CD8-positive, alpha-beta memory T cell (primary cell): ENCODE results near the gene TNFRSF11A. TPM values are rescaled to one million over a fixed set of nuclear protein-coding genes. Genes with fewer than 3 reads are reported as not detected.

Source experiments
- CTCF ChIA-PET: fragments of 350-600 bp; sonication (Branson Sonifier 250); formaldehyde crosslinking; loops from one replicate; lab custom pipeline; 2021; ENCODE audit warnings: antibody characterized with exemption; lab: Charles Lee
- POLR2A ChIA-PET: fragments of 350-600 bp; sonication (Branson Sonifier 250); formaldehyde crosslinking; loops from one replicate; lab custom pipeline; 2021; ENCODE audit warnings: antibody characterized with exemption; lab: Charles Lee
- DNase-seq, 5 donors: peaks; one replicate each; pipeline versions ENCODE4 v3.0.0 to v3.0.0-alpha.2; 2020 to 2022; ENCODE audit warnings: mixed read lengths in 1 of 5
- H3K27ac ChIP-seq: one replicate; pipeline ENCODE4 v1.7.0; 2013; ENCODE audit warnings: low read depth, mild to moderate bottlenecking, low read length, moderate library complexity
- H3K27me3 ChIP-seq: 2 replicates; pipeline ENCODE4 v1.7.0; 2013; ENCODE audit warnings: low read length, mild to moderate bottlenecking; ENCODE audit not compliant: insufficient read depth, poor library complexity, severe bottlenecking
- H3K36me3 ChIP-seq: 2 replicates; pipeline ENCODE4 v1.7.0; 2013; ENCODE audit warnings: mild to moderate bottlenecking, low read length, moderate library complexity; ENCODE audit not compliant: insufficient read depth
- H3K4me1 ChIP-seq: 2 replicates; pipeline ENCODE4 v1.7.0; 2013; ENCODE audit warnings: mild to moderate bottlenecking, low read length, moderate library complexity; ENCODE audit not compliant: insufficient read depth
- H3K4me3 ChIP-seq: 2 replicates; pipeline ENCODE4 v1.7.0; 2013; ENCODE audit warnings: mild to moderate bottlenecking, low read length
- H3K9me3 ChIP-seq: 2 replicates; pipeline ENCODE4 v1.7.0; 2013; ENCODE audit warnings: mild to moderate bottlenecking, low read length
- H3K27ac Mint-ChIP-seq, 8 donors: one replicate each; pipeline ENCODE4 v1.8.0; 2020 to 2021; ENCODE audit warnings: mixed read lengths in 8 of 8, mild to moderate bottlenecking in 6 of 8, inconsistent platforms in 3 of 8, moderate library complexity in 3 of 8
- H3K27me3 Mint-ChIP-seq, 2 donors: one replicate each; pipeline ENCODE4 v1.8.0; 2020 to 2021; ENCODE audit warnings: mixed read lengths in 2 of 2, mild to moderate bottlenecking in 1 of 2, moderate library complexity in 1 of 2
- H3K36me3 Mint-ChIP-seq, 3 donors: one replicate each; pipeline ENCODE4 v1.8.0; 2020 to 2021; ENCODE audit warnings: mixed read lengths in 3 of 3, inconsistent platforms in 1 of 3, mild to moderate bottlenecking in 1 of 3
- H3K4me1 Mint-ChIP-seq, 3 donors: one replicate each; pipeline ENCODE4 v1.8.0; 2020 to 2021; ENCODE audit warnings: mixed read lengths in 3 of 3, inconsistent platforms in 1 of 3, mild to moderate bottlenecking in 1 of 3
- H3K4me3 Mint-ChIP-seq, 7 donors: one replicate each; pipeline ENCODE4 v1.8.0; 2020 to 2021; ENCODE audit warnings: mixed read lengths in 7 of 7, mild to moderate bottlenecking in 6 of 7, moderate library complexity in 4 of 7, inconsistent platforms in 2 of 7
- H3K9me3 Mint-ChIP-seq, 5 donors: one replicate each; pipeline ENCODE4 v1.8.0; 2020 to 2022; ENCODE audit warnings: mixed read lengths in 5 of 5, mild to moderate bottlenecking in 3 of 5, moderate library complexity in 2 of 5, inconsistent platforms in 1 of 5
- polyA plus RNA-seq: library from polyadenylated mRNA; unstranded; fragments of 300-500 nt; fragmentation: Illumina TruSeq; gene quantifications from one replicate; pipeline ENCODE4 v1.2.3, GENCODE V29; 2021
- total RNA-seq, 2 experiments: library from RNA; stranded (reverse); gene quantifications; one replicate each; pipeline ENCODE4 v1.2.3, GENCODE V29; 2021

Gene TNFRSF11A
- 1 to 10 TPM; 2.5 to 3.1 TPM for total RNA-seq
- polyA plus RNA-seq, result 0.12 TPM

- H3K9me3 Mint-ChIP-seq, result no peaks in the 10 kb centered on the region
- peak within 1 kb of the TSS in 6 of 8 donors; percentile 2 to 85 (median 49) for H3K27ac Mint-ChIP-seq
- CTCF ChIA-PET, result interaction anchor here (0.9 kb wide), 1 partner anchor 259 kb away, joined by 3 read pairs; no protein-coding TSS in a partner anchor
- H3K4me1 Mint-ChIP-seq, result peaks cover 23 to 36% (median 32%) of the 10 kb centered on the region in 3 donors
- H3K27me3 Mint-ChIP-seq, result peaks cover 55 to 82% of the 10 kb centered on the region in 2 donors
- DNase-seq, result peak; percentile 22 to 59 (median 46)
- H3K27me3 ChIP-seq, result peaks cover 35% of the 10 kb centered on the region
- no peaks in the 10 kb centered on the region for H3K36me3 ChIP-seq
- no peaks in the 10 kb centered on the region for H3K9me3 ChIP-seq
- H3K36me3 Mint-ChIP-seq, result no peaks in the 10 kb centered on the region
- H3K4me1 ChIP-seq, result peaks cover 13% of the 10 kb centered on the region
- H3K4me3 Mint-ChIP-seq, result peak within 1 kb of the TSS; percentile 67 to 87 (median 82)
- H3K4me3 ChIP-seq, result peak within 1 kb of the TSS; percentile 56
- POLR2A ChIA-PET, result no interaction called here
- H3K27ac ChIP-seq, result no peak within 1 kb of the TSS
Measured at GRCh38 chr18:62324917-62325805, at the start of gene TNFRSF11A. Gene TNFRSF11A (plus strand): TSS chr18:62325310. CDS start chr18:62325353, 43 bp downstream.

GRCh38 chr18:62277045-62277444 lies 48.1 kb upstream of the TNFRSF11A start:
- Mint-ChIP-seq H3K9me3 (no peaks in the 10 kb centered on the region), H3K4me1 (peaks cover 5 to 9% (median 9%) of the 10 kb centered on the region in 3 donors), H3K36me3 (peaks cover 0 to 60% (median 14%) of the 10 kb centered on the region in 3 donors), H3K27ac (peak overlapping the region in 4 of 8 donors; percentile 6 to 86 (median 26)), H3K27me3 (no peaks in the 10 kb centered on the region), H3K4me3 (no peak overlapping the region)
- Histone ChIP-seq H3K4me3 (no peak overlapping the region), H3K27ac (no peak overlapping the region), H3K4me1 (no peaks in the 10 kb centered on the region), H3K9me3 (no peaks in the 10 kb centered on the region), H3K27me3 (no peaks in the 10 kb centered on the region), H3K36me3 (peaks cover 20% of the 10 kb centered on the region)
- ChIA-PET POLR2A (no interaction called here), CTCF (no interaction called here)
- no peak for DNase-seq

- Histone ChIP-seq H3K27ac (no peak overlapping the region), H3K27me3 (no peaks in the 10 kb centered on the region), H3K4me3 (no peak overlapping the region), H3K4me1 (no peaks in the 10 kb centered on the region), H3K36me3 (peaks cover 23% of the 10 kb centered on the region), H3K9me3 (no peaks in the 10 kb centered on the region)
- Mint-ChIP-seq H3K9me3 (no peaks in the 10 kb centered on the region), H3K27me3 (no peaks in the 10 kb centered on the region), H3K4me3 (no peak overlapping the region), H3K36me3 (peaks cover 9 to 76% (median 16%) of the 10 kb centered on the region in 3 donors), H3K27ac (peak overlapping the region in 1 of 8 donors; percentile 80), H3K4me1 (peaks cover 4 to 9% (median 8%) of the 10 kb centered on the region in 3 donors)
- POLR2A ChIA-PET, result no interaction called here
- CTCF ChIA-PET, result no interaction called here
- no peak for DNase-seq
Measured at GRCh38 chr18:62279561-62279960, 45.5 kb upstream of the TNFRSF11A start.

- ChIA-PET CTCF (no interaction called here), POLR2A (no interaction called here)
- Histone ChIP-seq H3K27me3 (no peaks in the 10 kb centered on the region), H3K4me1 (no peaks in the 10 kb centered on the region), H3K4me3 (no peak overlapping the region), H3K27ac (no peak overlapping the region), H3K36me3 (peaks cover 23% of the 10 kb centered on the region), H3K9me3 (no peaks in the 10 kb centered on the region)
- H3K4me1 Mint-ChIP-seq, result peaks cover 4 to 9% (median 8%) of the 10 kb centered on the region in 3 donors
- H3K9me3 Mint-ChIP-seq, result no peaks in the 10 kb centered on the region
- H3K4me3 Mint-ChIP-seq, result no peak overlapping the region
- DNase-seq, result no peak
- no peaks in the 10 kb centered on the region for H3K27me3 Mint-ChIP-seq
- no peak overlapping the region for H3K27ac Mint-ChIP-seq
- peaks cover 9 to 76% (median 14%) of the 10 kb centered on the region in 3 donors for H3K36me3 Mint-ChIP-seq
Measured at GRCh38 chr18:62280058-62280457, 45.1 kb upstream of the TNFRSF11A start.

GRCh38 chr18:62280786-62281185 lies 44.3 kb upstream of the TNFRSF11A start:
- H3K27ac Mint-ChIP-seq, result peak overlapping the region in 1 of 8 donors; percentile 41
- CTCF ChIA-PET, result no interaction called here

GRCh38 chr18:62281684-62282083 lies 43.4 kb upstream of the TNFRSF11A start:
- Mint-ChIP-seq H3K9me3 (no peaks in the 10 kb centered on the region), H3K27ac (no peak overlapping the region), H3K36me3 (peaks cover 13 to 78% (median 17%) of the 10 kb centered on the region in 3 donors), H3K4me1 (peaks cover 7 to 8% (median 7%) of the 10 kb centered on the region in 3 donors), H3K27me3 (no peaks in the 10 kb centered on the region), H3K4me3 (no peak overlapping the region)
- ChIA-PET CTCF (no interaction called here), POLR2A (no interaction called here)
- no peak for DNase-seq
- Histone ChIP-seq H3K4me3 (no peak overlapping the region), H3K9me3 (no peaks in the 10 kb centered on the region), H3K4me1 (no peaks in the 10 kb centered on the region), H3K36me3 (peaks cover 23% of the 10 kb centered on the region), H3K27me3 (no peaks in the 10 kb centered on the region), H3K27ac (no peak overlapping the region)

More at GRCh38 chr18:62280786-62281185, 44.3 kb upstream of the TNFRSF11A start:
- H3K9me3 Mint-ChIP-seq, result no peaks in the 10 kb centered on the region
- H3K4me1 Mint-ChIP-seq, result peaks cover 8 to 9% (median 8%) of the 10 kb centered on the region in 3 donors
- H3K4me3 Mint-ChIP-seq, result no peak overlapping the region
- H3K4me1 ChIP-seq, result no peaks in the 10 kb centered on the region
- no peaks in the 10 kb centered on the region for H3K27me3 Mint-ChIP-seq
- H3K36me3 Mint-ChIP-seq, result peaks cover 13 to 78% (median 17%) of the 10 kb centered on the region in 3 donors
- no peak overlapping the region for H3K4me3 ChIP-seq
- DNase-seq, result no peak
- POLR2A ChIA-PET, result no interaction called here
- no peaks in the 10 kb centered on the region for H3K9me3 ChIP-seq
- peaks cover 23% of the 10 kb centered on the region for H3K36me3 ChIP-seq
- no peaks in the 10 kb centered on the region for H3K27me3 ChIP-seq
- H3K27ac ChIP-seq, result no peak overlapping the region

GRCh38 chr18:62282188-62282629 lies 42.9 kb upstream of the TNFRSF11A start:
- Mint-ChIP-seq H3K4me1 (peaks cover 5 to 7% (median 5%) of the 10 kb centered on the region in 3 donors), H3K27ac (no peak overlapping the region)
- CTCF ChIA-PET, result no interaction called here

GRCh38 chr18:62284637-62285036 lies 40.5 kb upstream of the TNFRSF11A start:
- Histone ChIP-seq H3K4me3 (no peak overlapping the region), H3K9me3 (no peaks in the 10 kb centered on the region), H3K4me1 (no peaks in the 10 kb centered on the region), H3K36me3 (peaks cover 24% of the 10 kb centered on the region), H3K27ac (no peak overlapping the region), H3K27me3 (no peaks in the 10 kb centered on the region)
- no peak for DNase-seq
- Mint-ChIP-seq H3K4me3 (no peak overlapping the region), H3K4me1 (peaks cover 1 to 7% (median 3%) of the 10 kb centered on the region in 3 donors), H3K27me3 (no peaks in the 10 kb centered on the region), H3K36me3 (peaks cover 13 to 84% (median 13%) of the 10 kb centered on the region in 3 donors), H3K27ac (peak overlapping the region in 2 of 8 donors; percentile 6 to 31), H3K9me3 (no peaks in the 10 kb centered on the region)
- ChIA-PET CTCF (no interaction called here), POLR2A (no interaction called here)

More at GRCh38 chr18:62282188-62282629, 42.9 kb upstream of the TNFRSF11A start:
- H3K27me3 Mint-ChIP-seq, result no peaks in the 10 kb centered on the region
- H3K4me1 ChIP-seq, result no peaks in the 10 kb centered on the region
- H3K27me3 ChIP-seq, result no peaks in the 10 kb centered on the region
- no peak overlapping the region for H3K4me3 Mint-ChIP-seq
- H3K27ac ChIP-seq, result no peak overlapping the region
- peaks cover 23% of the 10 kb centered on the region for H3K36me3 ChIP-seq
- POLR2A ChIA-PET, result no interaction called here
- H3K9me3 ChIP-seq, result no peaks in the 10 kb centered on the region
- no peaks in the 10 kb centered on the region for H3K9me3 Mint-ChIP-seq
- H3K36me3 Mint-ChIP-seq, result peaks cover 13 to 77% (median 14%) of the 10 kb centered on the region in 3 donors
- DNase-seq, result no peak
- no peak overlapping the region for H3K4me3 ChIP-seq
